CD4-positive, alpha-beta T cell (primary cell): ENCODE results near the gene PCED1B. TPM values are rescaled to one million over a fixed set of nuclear protein-coding genes. Genes with fewer than 3 reads are reported as not detected.
"Not testable (repeated sequence)": the region's sequence is repeated elsewhere in the genome, so short reads cannot be mapped to it uniquely, and the experiment has no call there.

Experiments used
- ATAC-seq: fragments of 200-7000 bp; cut with Tn5 transposase; one replicate; pipeline ENCODE4 v1.10.0; 2022; ENCODE audit warnings: mild to moderate bottlenecking; ENCODE audit not compliant: poor library complexity
- CTCF ChIA-PET: fragments of 350-600 bp; sonication (Branson Sonifier 250); formaldehyde crosslinking; loops from one replicate; lab custom pipeline; 2021; ENCODE audit warnings: antibody characterized with exemption, inconsistent platforms; lab: Charles Lee
- POLR2A ChIA-PET: fragments of 350-600 bp; sonication (Branson Sonifier 250); formaldehyde crosslinking; loops from one replicate; lab custom pipeline; 2021; ENCODE audit warnings: antibody characterized with exemption, inconsistent platforms; lab: Charles Lee
- DNase-seq, 14 experiments: peaks; one replicate each; pipeline ENCODE4 v3.0.0-alpha.2; 2013 to 2020; ENCODE audit warnings: mixed read lengths in 2 of 14
- H3K27ac ChIP-seq, 2 donors: one replicate each; pipeline versions ENCODE4 v1.5.1 to v1.7.0; 2013; ENCODE audit warnings: low read length in 2 of 2, low read depth in 1 of 2, mild to moderate bottlenecking in 1 of 2
- H3K27me3 ChIP-seq, 2 experiments: 1 replicate in 1 of 2; 2 replicates in 1 of 2; pipeline versions ENCODE4 v1.6.1 to v1.7.0; 2013; ENCODE audit warnings: low read length in 2 of 2, control low read depth in 1 of 2, mild to moderate bottlenecking in 1 of 2, moderate library complexity in 1 of 2; ENCODE audit not compliant: insufficient read depth in 2 of 2, control insufficient read depth in 1 of 2
- H3K36me3 ChIP-seq: one replicate; pipeline ENCODE4 v1.6.1; 2013; ENCODE audit warnings: low read length, control low read depth; ENCODE audit not compliant: insufficient read depth
- H3K4me1 ChIP-seq: one replicate; pipeline ENCODE4 v1.6.1; 2013; ENCODE audit warnings: low read length, control low read depth; ENCODE audit not compliant: insufficient read depth
- H3K4me3 ChIP-seq: one replicate; pipeline ENCODE4 v1.5.1; 2013; ENCODE audit warnings: mild to moderate bottlenecking, low read length, moderate library complexity
- H3K9me3 ChIP-seq, 2 experiments: 1 replicate in 1 of 2; 2 replicates in 1 of 2; pipeline versions ENCODE4 v1.6.1 to v1.7.0; 2013; ENCODE audit warnings: low read length in 2 of 2, mild to moderate bottlenecking in 2 of 2, control low read depth in 1 of 2, moderate library complexity in 1 of 2; ENCODE audit not compliant: control insufficient read depth in 1 of 2, insufficient read depth in 1 of 2
- H3K27ac Mint-ChIP-seq: one replicate; pipeline ENCODE4 v1.8.0; 2020; ENCODE audit warnings: mixed read lengths
- H3K27me3 Mint-ChIP-seq: one replicate; pipeline ENCODE4 v1.8.0; 2021; ENCODE audit warnings: mixed read lengths
- H3K36me3 Mint-ChIP-seq: one replicate; pipeline ENCODE4 v1.8.0; 2021; ENCODE audit warnings: low read depth, mixed read lengths
- H3K4me1 Mint-ChIP-seq: one replicate; pipeline ENCODE4 v1.8.0; 2021; ENCODE audit warnings: low read depth, mixed read lengths
- H3K4me3 Mint-ChIP-seq: one replicate; pipeline ENCODE4 v1.8.0; 2020; ENCODE audit warnings: mild to moderate bottlenecking, mixed read lengths
- H3K9me3 Mint-ChIP-seq: one replicate; pipeline ENCODE4 v1.8.0; 2020; ENCODE audit warnings: mixed read lengths
- intact Hi-C, 2 experiments: fragments of 100-400 bp; cut with DNase I in 1 of 2; cut with micrococcal nuclease in 1 of 2; formaldehyde crosslinking; loops; one replicate each; pipeline versions ENCODE4 v1.15.1 to v1.9.0; 2023 to 2025; cut with DNase I, micrococcal nuclease
- total RNA-seq, 174 experiments: library from RNA in 2 of 174; stranded (reverse) in 2 of 174; gene quantifications; one replicate each; pipeline ENCODE4 v1.2.3 and lab custom pipeline; 2021 to 2026
- TF ChIP-seq, protein P1 (sequence below): fragments of 200-600 bp; IDR thresholded peaks from one replicate; pipeline ENCODE4 v1.8.0; 2022; ENCODE audit warnings: antibody characterized with exemption, mild to moderate bottlenecking

The PCED1B gene
- total RNA-seq, 2 experiments from 2014 or later, result 18.7 to 20.0 TPM

DNA sequence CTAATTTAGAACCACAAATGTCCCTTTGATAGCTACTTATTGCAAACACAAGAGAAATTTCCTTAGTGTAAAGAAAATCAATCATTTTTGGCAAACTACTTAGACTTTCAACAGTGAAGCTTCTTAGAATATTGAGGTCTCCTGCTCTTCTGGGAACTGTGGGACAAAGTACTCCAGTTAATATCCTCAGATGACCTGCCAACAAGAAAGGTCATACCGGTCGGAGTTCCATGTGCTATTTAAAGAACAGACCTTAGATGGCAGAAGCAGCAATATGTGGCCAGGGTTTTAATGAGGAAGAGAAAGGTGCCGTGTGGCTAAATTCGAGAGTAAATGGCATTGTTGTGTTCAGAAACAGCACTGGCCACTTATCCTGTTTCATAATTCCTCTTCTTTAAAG lies 115.1 kb downstream of the PCED1B start:
- Mint-ChIP-seq H3K27me3 (no peaks in the 10 kb centered on the region), H3K4me3 (peak overlapping the region; percentile 6), H3K27ac (peak overlapping the region; percentile 87), H3K9me3 (no peaks in the 10 kb centered on the region), H3K4me1 (peaks cover 84% of the 10 kb centered on the region), H3K36me3 (peaks cover 21% of the 10 kb centered on the region)
- H3K27me3 ChIP-seq, result no peaks in the 10 kb centered on the region
- no peak for ATAC-seq
- intact Hi-C loops, result loop anchor here (5.0 kb wide), 2 partner anchors 112 to 162 kb away; no protein-coding TSS in a partner anchor
- POLR2A ChIA-PET, result interaction anchor here (0.6 to 3.8 kb wide), 9 partner anchors 12 to 115 kb away, joined by 3 to 61 read pairs (median 13); partner anchors contain the start of genes AMIGO2 and PCED1B
- no peaks in the 10 kb centered on the region for H3K9me3 ChIP-seq
- H3K27ac ChIP-seq, result no peak overlapping the region
- DNase-seq, result no peak
- TF ChIP-seq, protein P1, sequence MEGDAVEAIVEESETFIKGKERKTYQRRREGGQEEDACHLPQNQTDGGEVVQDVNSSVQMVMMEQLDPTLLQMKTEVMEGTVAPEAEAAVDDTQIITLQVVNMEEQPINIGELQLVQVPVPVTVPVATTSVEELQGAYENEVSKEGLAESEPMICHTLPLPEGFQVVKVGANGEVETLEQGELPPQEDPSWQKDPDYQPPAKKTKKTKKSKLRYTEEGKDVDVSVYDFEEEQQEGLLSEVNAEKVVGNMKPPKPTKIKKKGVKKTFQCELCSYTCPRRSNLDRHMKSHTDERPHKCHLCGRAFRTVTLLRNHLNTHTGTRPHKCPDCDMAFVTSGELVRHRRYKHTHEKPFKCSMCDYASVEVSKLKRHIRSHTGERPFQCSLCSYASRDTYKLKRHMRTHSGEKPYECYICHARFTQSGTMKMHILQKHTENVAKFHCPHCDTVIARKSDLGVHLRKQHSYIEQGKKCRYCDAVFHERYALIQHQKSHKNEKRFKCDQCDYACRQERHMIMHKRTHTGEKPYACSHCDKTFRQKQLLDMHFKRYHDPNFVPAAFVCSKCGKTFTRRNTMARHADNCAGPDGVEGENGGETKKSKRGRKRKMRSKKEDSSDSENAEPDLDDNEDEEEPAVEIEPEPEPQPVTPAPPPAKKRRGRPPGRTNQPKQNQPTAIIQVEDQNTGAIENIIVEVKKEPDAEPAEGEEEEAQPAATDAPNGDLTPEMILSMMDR, result no peak
- H3K4me3 ChIP-seq, result no peak overlapping the region
- CTCF ChIA-PET, result interaction anchor here (1.3 to 1.8 kb wide), 6 partner anchors 11 to 82 kb away, joined by 3 to 7 read pairs (median 4); no protein-coding TSS in a partner anchor
- peaks cover 53% of the 10 kb centered on the region for H3K4me1 ChIP-seq
- peaks cover 7% of the 10 kb centered on the region for H3K36me3 ChIP-seq

DNA sequence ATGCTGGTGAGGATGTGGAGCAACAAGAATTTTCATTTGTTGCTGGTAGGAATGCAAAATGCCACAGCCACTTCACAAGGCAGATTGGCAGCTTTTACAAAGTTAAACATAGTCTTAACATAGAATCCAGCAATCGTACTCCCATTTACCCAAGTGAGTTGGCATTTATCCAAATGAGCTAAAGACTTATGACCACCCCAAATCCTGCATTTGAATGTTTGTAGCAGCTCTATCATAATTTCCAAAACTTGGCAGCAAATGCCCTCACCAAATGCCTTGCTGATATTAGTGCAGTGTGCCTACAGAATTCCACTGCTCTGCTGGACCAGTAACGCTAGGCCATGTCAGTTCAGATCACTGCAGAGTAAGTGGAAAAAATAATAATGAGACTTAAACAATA lies 121.0 kb downstream of the PCED1B start:
- H3K27me3 ChIP-seq, result no peaks in the 10 kb centered on the region
- peak overlapping the region; percentile 76 for H3K27ac Mint-ChIP-seq
- H3K36me3 ChIP-seq, result peaks cover 28% of the 10 kb centered on the region
- H3K4me3 Mint-ChIP-seq, result no peak overlapping the region
- CTCF ChIA-PET, result no interaction called here
- POLR2A ChIA-PET, result interaction anchor here (0.7 kb wide), 1 partner anchor 107 kb away, joined by 3 read pairs; no protein-coding TSS in a partner anchor
- peaks cover 83% of the 10 kb centered on the region for H3K4me1 Mint-ChIP-seq
- DNase-seq (no peak), ATAC-seq (no peak)
- H3K4me1 ChIP-seq, result peaks cover 22% of the 10 kb centered on the region
- intact Hi-C loops, result no loop called here
- H3K36me3 Mint-ChIP-seq, result peaks cover 54% of the 10 kb centered on the region
- TF ChIP-seq, protein P1, result no peak
- H3K9me3 ChIP-seq, result no peaks in the 10 kb centered on the region
- H3K27ac ChIP-seq, result no peak overlapping the region
- H3K4me3 ChIP-seq, result no peak overlapping the region
- no peaks in the 10 kb centered on the region for H3K9me3 Mint-ChIP-seq
- no peaks in the 10 kb centered on the region for H3K27me3 Mint-ChIP-seq

DNA sequence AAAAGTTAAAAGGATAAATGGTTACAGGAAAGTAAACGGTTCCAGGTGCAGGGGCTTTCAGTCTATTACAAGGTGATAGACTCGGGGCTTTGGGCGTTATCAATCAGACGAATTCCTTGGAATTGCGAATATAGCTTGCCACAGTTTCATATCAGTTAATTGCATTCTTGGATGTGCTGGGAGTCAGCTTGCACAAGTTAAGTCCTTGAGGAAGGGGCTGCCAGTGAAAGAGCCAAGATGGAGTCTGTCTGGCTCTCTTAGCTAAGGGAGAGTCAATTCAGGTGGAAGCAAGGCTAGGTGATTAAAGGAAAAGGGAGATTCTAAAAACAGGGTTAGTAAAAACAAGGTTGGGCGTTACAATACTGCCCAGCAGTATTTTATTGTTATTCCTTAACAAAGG lies 121.8 kb downstream of the PCED1B start:
- intact Hi-C loops, H3K27ac ChIP-seq, H3K27me3 ChIP-seq, H3K27me3 Mint-ChIP-seq, H3K9me3 ChIP-seq, ATAC-seq, DNase-seq, H3K4me3 Mint-ChIP-seq, H3K9me3 Mint-ChIP-seq, H3K4me3 ChIP-seq: not testable (repeated sequence)
- Mint-ChIP-seq H3K27ac (peak overlapping the region; percentile 76), H3K4me1 (peaks cover 83% of the 10 kb centered on the region), H3K36me3 (peaks cover 61% of the 10 kb centered on the region)
- POLR2A ChIA-PET, result interaction anchor here (1.5 to 2.0 kb wide), 5 partner anchors 9 to 106 kb away, joined by 3 to 9 read pairs (median 5); no protein-coding TSS in a partner anchor
- Histone ChIP-seq H3K4me1 (peaks cover 30% of the 10 kb centered on the region), H3K36me3 (peaks cover 35% of the 10 kb centered on the region)
- CTCF ChIA-PET, result interaction anchor here (1.6 kb wide), 1 partner anchor 8 kb away, joined by 6 read pairs; no protein-coding TSS in a partner anchor
